Stomach (tissue), 4 donors: ENCODE data around the gene C16orf95.

ENCODE experiments used
- POLR2AphosphoS5 ChIP-seq, 3 donors: sonication (generic); formaldehyde crosslinking; IDR thresholded peaks; one replicate each; pipeline ENCODE4 v1.6.1; 2016; ENCODE audit warnings: antibody characterized with exemption in 3 of 3
- TF ChIP-seq, protein P1 (sequence below), 7 experiments: fragments of 450-650 bp in 4 of 7; fragments of 200-600 bp in 3 of 7; sonication (generic) in 3 of 7; IDR thresholded peaks; one replicate each; pipeline ENCODE4 v1.5.1; 2016 to 2019; ENCODE audit warnings: antibody characterized with exemption in 7 of 7, control low read depth in 2 of 7, mild to moderate bottlenecking in 1 of 7

DNA sequence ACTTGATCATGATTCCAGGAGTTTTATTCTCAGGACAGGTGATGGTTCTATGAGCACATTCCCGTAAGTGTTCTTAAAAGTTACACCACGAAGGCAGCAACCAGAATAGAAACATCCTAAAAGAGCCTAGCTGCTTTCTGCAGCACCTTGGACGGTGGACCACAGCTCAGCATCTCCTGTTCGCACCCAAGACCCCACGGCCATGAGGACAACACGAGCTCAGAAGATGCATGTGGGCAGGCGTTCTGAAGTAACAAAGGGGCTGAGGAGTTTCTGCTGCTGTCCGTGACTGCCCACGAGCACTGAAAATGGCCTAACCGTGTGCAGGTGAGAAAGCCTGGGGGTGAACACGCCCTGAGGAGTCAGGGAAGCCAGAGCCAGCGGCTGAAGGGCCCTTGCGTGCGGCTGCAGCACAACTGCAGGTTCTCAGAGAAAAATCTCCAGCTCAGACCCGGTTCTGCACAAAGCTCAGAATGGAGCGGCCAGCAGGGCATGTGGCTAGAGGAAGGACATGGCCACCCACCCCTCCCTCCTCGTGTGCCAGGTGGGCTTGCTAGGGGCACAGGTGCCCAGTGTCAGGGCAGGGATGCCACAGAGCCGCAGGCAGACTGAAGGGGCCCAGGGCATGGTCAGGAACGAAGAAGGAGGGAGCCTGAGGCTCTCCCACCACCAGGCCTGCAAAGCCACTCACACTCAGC is 10.8 kb upstream of the C16orf95 start:
- TF ChIP-seq POLR2AphosphoS5 (IDR thresholded peaks at IDR 0.05), result no peak
- TF ChIP-seq, protein P1, sequence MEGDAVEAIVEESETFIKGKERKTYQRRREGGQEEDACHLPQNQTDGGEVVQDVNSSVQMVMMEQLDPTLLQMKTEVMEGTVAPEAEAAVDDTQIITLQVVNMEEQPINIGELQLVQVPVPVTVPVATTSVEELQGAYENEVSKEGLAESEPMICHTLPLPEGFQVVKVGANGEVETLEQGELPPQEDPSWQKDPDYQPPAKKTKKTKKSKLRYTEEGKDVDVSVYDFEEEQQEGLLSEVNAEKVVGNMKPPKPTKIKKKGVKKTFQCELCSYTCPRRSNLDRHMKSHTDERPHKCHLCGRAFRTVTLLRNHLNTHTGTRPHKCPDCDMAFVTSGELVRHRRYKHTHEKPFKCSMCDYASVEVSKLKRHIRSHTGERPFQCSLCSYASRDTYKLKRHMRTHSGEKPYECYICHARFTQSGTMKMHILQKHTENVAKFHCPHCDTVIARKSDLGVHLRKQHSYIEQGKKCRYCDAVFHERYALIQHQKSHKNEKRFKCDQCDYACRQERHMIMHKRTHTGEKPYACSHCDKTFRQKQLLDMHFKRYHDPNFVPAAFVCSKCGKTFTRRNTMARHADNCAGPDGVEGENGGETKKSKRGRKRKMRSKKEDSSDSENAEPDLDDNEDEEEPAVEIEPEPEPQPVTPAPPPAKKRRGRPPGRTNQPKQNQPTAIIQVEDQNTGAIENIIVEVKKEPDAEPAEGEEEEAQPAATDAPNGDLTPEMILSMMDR (IDR thresholded peaks at IDR 0.05), result no peak
